ENCODE measurements around the gene TADA2B. TPM values are rescaled to one million over a fixed set of nuclear protein-coding genes. Genes with fewer than 3 reads are reported as not detected.

The TADA2B gene
- total and polyA plus RNA-seq, 2 experiments from 2014 or later, result 15.4 to 20.1 TPM

- Histone ChIP-seq H3K4me2 (peak overlapping the region; percentile 82), H3K4me3 (peak overlapping the region; percentile 41), H3K27ac (peak overlapping the region; percentile 79), H3K9me3 (ENCODE audit: low read depth) (no peaks in the 10 kb centered on the region), H2AFZ (peak overlapping the region; percentile 39), H3K4me1 (ENCODE audit: insufficient read depth) (peaks cover 17% of the 10 kb centered on the region), H3K36me3 (replicated peaks; ENCODE audit: insufficient read depth, low read depth) (no peaks in the 10 kb centered on the region), H3K27me3 (no peaks in the 10 kb centered on the region), H3K9me2 (replicated peaks; ENCODE audit: insufficient read depth) (no peaks in the 10 kb centered on the region), H4K20me1 (ENCODE audit: insufficient read depth, poor library complexity, severe bottlenecking) (peaks cover 35% of the 10 kb centered on the region), H3K79me2 (peaks cover 48% of the 10 kb centered on the region)
- no peak for DNase-seq (ENCODE audit: low spot score)
- TF ChIP-seq EZH2 (IDR thresholded peaks at IDR 0.05; ENCODE audit: borderline replicate concordance) (no peak), CTCF (IDR thresholded peaks at IDR 0.05; ENCODE audit: poor library complexity) (no peak), EZH2phosphoT487 (IDR thresholded peaks at IDR 0.05; ENCODE audit: low read depth, severe bottlenecking, unreplicated experiment) (no peak)
- 1% methylated on average over 35 of the region's 50 CpGs for WGBS (ENCODE audit: low lambda C conversion rate, missing lambda C conversion rate)
Measured at GRCh38 chr4:7068279-7068842, 25.2 kb downstream of the TADA2B start.

GRCh38 chr4:7068883-7069282, 25.7 kb downstream of the TADA2B start:
- peak; percentile 50 for DNase-seq (ENCODE audit: low spot score)
- Histone ChIP-seq H3K9me2 (replicated peaks; ENCODE audit: insufficient read depth) (no peaks in the 10 kb centered on the region), H4K20me1 (ENCODE audit: insufficient read depth, poor library complexity, severe bottlenecking) (peaks cover 31% of the 10 kb centered on the region), H3K36me3 (replicated peaks; ENCODE audit: insufficient read depth, low read depth) (no peaks in the 10 kb centered on the region), H3K79me2 (peaks cover 43% of the 10 kb centered on the region), H3K4me3 (peak overlapping the region; percentile 41), H2AFZ (peak overlapping the region; percentile 39), H3K9me3 (ENCODE audit: low read depth) (no peaks in the 10 kb centered on the region), H3K27ac (peak overlapping the region; percentile 79), H3K27me3 (no peaks in the 10 kb centered on the region), H3K4me1 (ENCODE audit: insufficient read depth) (peaks cover 17% of the 10 kb centered on the region), H3K4me2 (peak overlapping the region; percentile 82)
- TF ChIP-seq EZH2 (IDR thresholded peaks at IDR 0.05; ENCODE audit: borderline replicate concordance) (no peak), EZH2phosphoT487 (IDR thresholded peaks at IDR 0.05; ENCODE audit: low read depth, severe bottlenecking, unreplicated experiment) (no peak), CTCF (IDR thresholded peaks at IDR 0.05; ENCODE audit: poor library complexity) (no peak)
- WGBS (ENCODE audit: low lambda C conversion rate, missing lambda C conversion rate), result 16% methylated on average over 19 of the region's 20 CpGs

- H3K36me3 ChIP-seq (replicated peaks; ENCODE audit: insufficient read depth, low read depth), result no peaks in the 10 kb centered on the region
- no peak overlapping the region for H3K4me3 ChIP-seq
- no peaks in the 10 kb centered on the region for H3K9me2 ChIP-seq (replicated peaks; ENCODE audit: insufficient read depth)
- H2AFZ ChIP-seq, result no peak overlapping the region
- H3K4me2 ChIP-seq, result no peak overlapping the region
- H4K20me1 ChIP-seq (ENCODE audit: insufficient read depth, poor library complexity, severe bottlenecking), result peaks cover 13% of the 10 kb centered on the region
- peaks cover 23% of the 10 kb centered on the region for H3K79me2 ChIP-seq
- WGBS (ENCODE audit: low lambda C conversion rate, missing lambda C conversion rate), result 51% methylated on average over 23 of the region's 23 CpGs
- TF ChIP-seq EZH2phosphoT487 (IDR thresholded peaks at IDR 0.05; ENCODE audit: low read depth, severe bottlenecking, unreplicated experiment) (no peak), EZH2 (IDR thresholded peaks at IDR 0.05; ENCODE audit: borderline replicate concordance) (no peak), CTCF (IDR thresholded peaks at IDR 0.05; ENCODE audit: poor library complexity) (peak; percentile 93)
- peak; percentile 89 for DNase-seq (ENCODE audit: low spot score)
- H3K4me1 ChIP-seq (ENCODE audit: insufficient read depth), result peaks cover 17% of the 10 kb centered on the region
- no peak overlapping the region for H3K27ac ChIP-seq
- H3K9me3 ChIP-seq (ENCODE audit: low read depth), result no peaks in the 10 kb centered on the region
- no peaks in the 10 kb centered on the region for H3K27me3 ChIP-seq
Measured at GRCh38 chr4:7070729-7071511, 27.7 kb downstream of the TADA2B start.

Data from hepatocyte (in vitro differentiated cells).